GM12891 (cell line): Measurements from ENCODE around the gene NCKIPSD.

ENCODE experiments used
- DNase-seq: peaks from one replicate; pipeline ENCODE4 v3.0.0; 2011; ENCODE audit warnings: low spot score; ENCODE audit not compliant: insufficient read length
- FAIRE-seq: peaks from 2 replicates; lab custom pipeline; 2011; peaks lifted over from hg19 to GRCh38; lab: Jason Lieb, UNC
- PAX5 ChIP-seq: IDR thresholded peaks from 2 replicates; pipeline ENCODE4 v1.6.1; 2011; ENCODE audit warnings: low read length, moderate library complexity, mild to moderate bottlenecking; ENCODE audit not compliant: insufficient read depth, severe bottlenecking
- POLR2A ChIP-seq: IDR thresholded peaks from 2 replicates; pipeline ENCODE4 v1.6.1; 2011; ENCODE audit warnings: low read depth, low read length, control low read depth
- POLR2AphosphoS5 ChIP-seq: IDR thresholded peaks from 2 replicates; pipeline ENCODE4 v1.6.1; 2011; ENCODE audit warnings: low read depth, low read length, control low read depth
- POU2F2 ChIP-seq: IDR thresholded peaks from 2 replicates; pipeline ENCODE4 v1.6.1; 2011; ENCODE audit warnings: low read depth, mild to moderate bottlenecking, control low read depth, low read length, moderate library complexity
- SPI1 ChIP-seq: IDR thresholded peaks from 2 replicates; pipeline ENCODE4 v1.6.1; 2011; ENCODE audit warnings: low read depth, low read length, control low read depth
- TAF1 ChIP-seq: IDR thresholded peaks from 2 replicates; pipeline ENCODE4 v1.6.1; 2011; ENCODE audit warnings: low read depth, low read length, control low read depth

The NCKIPSD gene

GRCh38 chr3:48652923-48653715 lies 32.6 kb downstream of the NCKIPSD start:
- no peak for DNase-seq
- FAIRE-seq, result no peak
- TF ChIP-seq SPI1 (no peak), POLR2AphosphoS5 (no peak), POLR2A (no peak), TAF1 (no peak), PAX5 (no peak), POU2F2 (no peak)

GRCh38 chr3:48651771-48652170 lies 33.9 kb downstream of the NCKIPSD start:
- DNase-seq, result no peak
- FAIRE-seq, result no peak
- TF ChIP-seq POLR2A, result no peak

GRCh38 chr3:48650723-48651122 lies 35.0 kb downstream of the NCKIPSD start:
- DNase-seq, result no peak
- FAIRE-seq, result no peak
- TF ChIP-seq TAF1 (no peak), PAX5 (no peak), POLR2AphosphoS5 (no peak), POLR2A (no peak), SPI1 (no peak), POU2F2 (no peak)

GRCh38 chr3:48648188-48648850 lies 37.4 kb downstream of the NCKIPSD start:
- DNase-seq, result no peak
- TF ChIP-seq POLR2A (no peak), POLR2AphosphoS5 (no peak), POU2F2 (no peak), SPI1 (no peak), PAX5 (no peak), TAF1 (no peak)
- FAIRE-seq, result no peak

DNA sequence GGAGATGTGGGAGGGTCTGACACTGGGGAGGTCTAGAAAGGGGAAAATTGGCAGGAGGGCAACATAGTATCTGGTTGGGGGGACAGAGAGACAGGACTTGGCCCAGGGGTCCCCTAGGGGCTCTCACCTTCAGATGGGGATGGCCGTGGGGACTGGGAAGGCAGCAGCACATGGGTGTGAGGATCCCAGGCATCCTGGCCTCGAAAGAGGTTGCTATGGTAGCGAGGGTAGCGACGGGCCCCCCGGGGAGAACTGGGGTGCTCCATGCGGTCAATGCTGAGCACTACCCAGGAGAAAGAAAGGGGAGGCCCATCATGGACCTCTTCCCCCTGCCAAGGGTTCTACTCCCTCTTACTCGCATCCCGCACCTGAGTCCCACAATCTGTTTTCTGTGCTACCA lies 38.0 kb downstream of the NCKIPSD start:
- FAIRE-seq, result no peak
- TF ChIP-seq SPI1 (no peak), POLR2AphosphoS5 (no peak), POLR2A (no peak), POU2F2 (no peak)
- no peak for DNase-seq

DNA sequence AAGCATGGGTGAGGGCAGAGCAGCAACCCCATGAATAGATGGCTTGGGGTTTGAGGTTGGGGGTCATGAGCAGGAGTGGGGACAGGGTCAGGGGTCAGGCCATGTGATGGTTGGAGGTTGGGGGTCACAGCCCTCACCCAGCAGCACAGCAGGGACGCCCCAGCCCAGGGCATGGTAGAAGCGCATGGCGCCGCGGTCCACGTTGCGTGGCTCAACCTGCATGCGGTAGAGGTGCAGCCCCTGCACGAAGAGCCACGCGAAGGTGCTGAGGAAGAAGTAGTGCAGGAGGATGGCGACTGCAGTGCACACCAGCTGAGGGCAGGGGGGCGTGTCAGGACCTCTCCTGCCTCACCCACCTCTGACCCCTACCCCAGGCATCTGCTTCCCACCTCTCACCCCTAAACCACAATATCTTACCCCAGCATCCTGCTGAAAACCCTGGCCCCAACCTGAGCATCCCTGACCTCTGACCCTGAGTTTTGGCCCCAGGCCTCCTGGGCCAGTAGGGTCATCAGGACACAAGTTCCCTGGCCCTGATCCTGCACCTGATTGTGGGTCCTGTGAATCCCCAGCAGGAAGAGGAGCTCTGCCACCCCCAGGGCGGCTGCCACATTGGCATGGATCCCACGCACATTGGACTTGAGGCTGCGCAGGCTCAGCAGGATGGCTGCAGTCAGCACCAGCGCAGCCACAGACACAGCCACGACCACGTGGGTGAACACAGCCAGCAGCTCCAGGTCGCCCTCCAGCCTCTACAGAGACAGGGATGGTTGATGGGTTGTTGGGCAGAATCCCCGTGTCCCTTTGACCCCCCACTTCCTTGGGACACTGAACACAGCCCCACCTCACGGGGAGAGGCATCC lies 40.6 kb downstream of the NCKIPSD start:
- TF ChIP-seq SPI1, result no peak
- no peak for TF ChIP-seq TAF1
- TF ChIP-seq POLR2AphosphoS5, result no peak
- TF ChIP-seq POLR2A, result no peak
- TF ChIP-seq PAX5, result no peak
- DNase-seq, result no peak
- FAIRE-seq, result no peak

DNA sequence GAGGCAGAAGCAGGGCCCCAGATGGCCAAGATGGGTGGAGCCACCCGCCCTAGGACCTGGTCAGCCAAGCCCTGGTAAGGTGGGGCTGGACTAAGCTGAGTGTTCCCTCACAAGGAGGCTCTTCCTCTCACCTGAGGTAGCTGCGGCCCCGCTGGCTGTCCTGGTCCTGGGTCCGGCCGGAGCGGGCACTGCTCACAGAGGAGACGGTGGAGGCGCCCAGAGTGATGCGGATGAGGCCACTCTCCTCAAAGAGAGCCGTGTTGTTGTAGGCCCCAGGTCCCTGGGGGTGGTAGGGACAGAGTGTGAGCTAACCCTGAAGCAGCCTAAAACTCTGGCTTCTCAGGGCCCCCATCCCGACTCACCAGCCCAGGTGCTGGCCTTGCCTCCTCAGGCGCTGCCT lies 43.1 kb downstream of the NCKIPSD start:
- DNase-seq (no peak), FAIRE-seq (no peak)
- no peak for TF ChIP-seq POLR2A
- no peak for TF ChIP-seq SPI1
- no peak for TF ChIP-seq PAX5
- no peak for TF ChIP-seq POLR2AphosphoS5
- TF ChIP-seq TAF1, result no peak
- TF ChIP-seq POU2F2, result no peak

- no peak for TF ChIP-seq POLR2AphosphoS5
- no peak for TF ChIP-seq POU2F2
- TF ChIP-seq SPI1, result no peak
- TF ChIP-seq PAX5, result no peak
- no peak for TF ChIP-seq POLR2A
- TF ChIP-seq TAF1, result no peak
- FAIRE-seq, result no peak
- DNase-seq, result no peak
Measured at GRCh38 chr3:48641396-48641795, 44.3 kb downstream of the NCKIPSD start.

DNA sequence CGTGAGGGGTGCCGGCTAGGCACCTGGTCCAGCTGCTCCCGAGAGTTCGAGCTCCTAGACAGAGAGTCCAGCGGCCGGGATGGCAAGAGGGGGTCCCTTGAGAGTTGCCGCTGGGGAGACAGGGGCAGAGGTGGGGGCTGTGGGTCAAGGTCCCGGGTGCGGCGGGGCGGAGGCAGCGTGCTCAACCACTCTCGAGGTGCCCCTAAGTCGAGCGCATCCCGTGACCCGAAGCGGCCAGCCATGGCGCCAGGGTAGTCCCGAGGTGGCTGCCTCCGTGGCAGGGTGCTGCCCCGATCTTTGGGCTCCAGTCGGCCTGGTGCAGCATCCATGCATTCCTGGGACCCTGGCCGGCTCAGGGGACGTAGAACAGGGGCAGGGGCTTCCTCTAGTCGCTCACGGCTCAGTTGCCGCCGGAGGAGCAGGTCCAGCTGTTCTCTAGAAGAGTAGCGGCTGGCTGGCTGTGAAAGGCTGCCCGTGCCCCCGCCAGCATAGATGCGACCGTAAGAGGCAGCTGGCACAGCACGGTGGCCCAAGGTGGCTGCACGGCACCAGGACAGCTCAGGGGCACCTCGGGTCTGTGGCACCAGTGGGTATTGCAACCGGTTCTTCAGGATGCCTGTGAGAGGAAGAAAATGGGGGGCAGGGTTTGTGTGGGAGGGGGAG lies 45.6 kb downstream of the NCKIPSD start:
- DNase-seq, result no peak
- no peak for FAIRE-seq
- TF ChIP-seq TAF1 (no peak), POLR2A (no peak), POU2F2 (no peak), PAX5 (no peak), SPI1 (no peak), POLR2AphosphoS5 (no peak)
